H1 (cell line): ENCODE measurements around the gene RRP1. TPM values are rescaled to one million over a fixed set of nuclear protein-coding genes. Genes with fewer than 3 reads are reported as not detected.
A peak's percentile ranks its signal among the peaks of the same experiment; 100 is the strongest.

ENCODE experiments used
- ASH2L ChIP-seq: fragments of 200-600, 300-600 bp; sonication (generic); IDR thresholded peaks from one replicate; pipeline ENCODE4 v1.7.1; 2017; ENCODE audit warnings: low read length
- TAF1 ChIP-seq: IDR thresholded peaks from 2 replicates; pipeline ENCODE4 v1.6.1; 2011; ENCODE audit warnings: mild to moderate bottlenecking, low read depth, low read length
- polyA plus RNA-seq, 7 experiments: library from polyadenylated mRNA; depleted of rRNA in 3 of 7; stranded (reverse) in 5 of 7; unstranded in 2 of 7; fragments of >200 nt in 5 of 7; fragments of 200-250 nt in 2 of 7; gene quantifications; 1 replicate in 5 of 7; 2 replicates in 1 of 7; 4 replicates in 1 of 7; pipeline versions ENCODE4 v1.2.1 to v1.2.3, GENCODE V29; 2011 to 2013; ENCODE audit warnings: missing spikeins in 2 of 7, mixed read lengths in 2 of 7
- total RNA-seq: library from RNA; stranded (reverse); fragmentation: NEBNext Ultra II Directional; extraction: Animal tissue kit (Norgen Biotek cat#: 25700); gene quantifications from 2 replicates; pipeline ENCODE4 v1.2.1, GENCODE V29; 2021
- TF ChIP-seq, protein P1 (sequence below): IDR thresholded peaks from 2 replicates; pipeline ENCODE4 v1.6.1; 2011; ENCODE audit warnings: low read length, improper control_type of control experiment
- TF ChIP-seq, protein P2 (sequence below): IDR thresholded peaks from 2 replicates; pipeline ENCODE4 v1.6.1; 2012; ENCODE audit warnings: inconsistent platforms

The RRP1 gene
- total and polyA plus RNA-seq, 2 of the 8 experiments (the other 6 are each of a cell fraction or from before 2014, with no cell fraction given) = 11.6 to 55.2 TPM

DNA sequence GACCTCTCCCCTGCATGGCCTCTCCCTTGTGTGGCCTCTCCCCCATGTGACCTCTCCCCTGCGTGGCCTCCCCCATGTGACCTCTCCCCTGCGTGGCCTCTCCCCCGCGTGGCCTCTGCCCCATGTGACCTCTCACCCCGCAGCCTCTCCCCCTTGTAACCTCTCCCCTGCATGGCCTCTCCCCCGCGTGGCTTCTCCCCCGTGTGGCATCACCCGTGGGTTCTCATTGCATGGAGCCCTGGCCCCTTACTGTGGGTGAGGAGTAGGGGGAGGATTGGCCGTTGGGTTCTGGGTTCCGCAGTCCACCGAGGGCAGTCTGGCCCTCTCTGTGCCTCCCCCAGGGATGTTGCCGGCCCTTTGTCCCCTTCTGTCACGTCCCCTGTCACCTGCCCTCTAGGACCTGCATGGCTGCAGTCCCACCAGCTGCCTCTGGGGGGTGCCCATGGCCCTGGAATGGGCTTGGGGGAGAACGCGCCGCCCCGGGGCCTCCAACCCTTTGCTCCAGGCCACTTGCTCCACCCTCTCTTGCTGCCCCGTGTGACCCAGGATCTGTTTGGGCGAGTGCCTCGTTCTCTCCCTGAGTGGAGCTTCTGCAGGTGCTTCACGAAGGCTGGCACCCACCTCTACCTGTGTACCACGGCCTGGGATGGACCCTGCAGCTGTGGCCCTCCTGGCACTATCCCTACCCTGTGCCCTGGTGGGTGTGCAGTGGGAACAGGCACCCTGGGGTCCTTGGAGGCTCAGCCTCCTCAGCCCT lies 21.3 kb downstream of the RRP1 start (continued):
- TF ChIP-seq, protein P1, sequence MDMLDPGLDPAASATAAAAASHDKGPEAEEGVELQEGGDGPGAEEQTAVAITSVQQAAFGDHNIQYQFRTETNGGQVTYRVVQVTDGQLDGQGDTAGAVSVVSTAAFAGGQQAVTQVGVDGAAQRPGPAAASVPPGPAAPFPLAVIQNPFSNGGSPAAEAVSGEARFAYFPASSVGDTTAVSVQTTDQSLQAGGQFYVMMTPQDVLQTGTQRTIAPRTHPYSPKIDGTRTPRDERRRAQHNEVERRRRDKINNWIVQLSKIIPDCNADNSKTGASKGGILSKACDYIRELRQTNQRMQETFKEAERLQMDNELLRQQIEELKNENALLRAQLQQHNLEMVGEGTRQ = peak; percentile 9; the same call in 1 of the 2 replicates
- TF ChIP-seq, protein P2, sequence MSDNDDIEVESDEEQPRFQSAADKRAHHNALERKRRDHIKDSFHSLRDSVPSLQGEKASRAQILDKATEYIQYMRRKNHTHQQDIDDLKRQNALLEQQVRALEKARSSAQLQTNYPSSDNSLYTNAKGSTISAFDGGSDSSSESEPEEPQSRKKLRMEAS = 0 out of 2 replicates have a peak, but pooled peaks have one; percentile 5
- TF ChIP-seq TAF1 (no peak), ASH2L (no peak)
